IMR-90 (cell line): ENCODE data around the gene KCTD2. TPM values are rescaled to one million over a fixed set of nuclear protein-coding genes. Genes with fewer than 3 reads are reported as not detected.

Experiments used
- MAFK ChIP-seq: IDR thresholded peaks from 2 replicates; pipeline ENCODE4 v1.6.1; 2012; ENCODE audit warnings: low read depth, low read length, improper control_type of control experiment
- MAZ ChIP-seq: IDR thresholded peaks from 2 replicates; pipeline ENCODE4 v1.6.1; 2012; ENCODE audit warnings: low read depth, mild to moderate bottlenecking, low read length, improper control_type of control experiment, moderate library complexity, borderline replicate concordance
- POLR2A ChIP-seq: IDR thresholded peaks from 2 replicates; pipeline ENCODE4 v1.6.1; 2012; ENCODE audit warnings: mild to moderate bottlenecking, low read depth, low read length
- polyA plus RNA-seq, 3 experiments: library from polyadenylated mRNA; depleted of rRNA; stranded (reverse); fragments of >200 nt; gene quantifications; 2 replicates each; pipeline ENCODE4 v1.2.3, GENCODE V29; 2012; ENCODE audit warnings: low replicate concordance in 1 of 3
- total RNA-seq: library from RNA; depleted of rRNA; stranded (reverse); fragments of >200 nt; gene quantifications from 2 replicates; pipeline ENCODE4 v1.2.3, GENCODE V29; 2012

KCTD2 gene
- total and polyA plus RNA-seq, 2 of the 4 experiments (the other 2 are of a cell fraction) = 9.1 to 18.4 TPM

- no peak for TF ChIP-seq POLR2A
- 0 out of 2 replicates have a peak, but pooled peaks have one; percentile 15 for TF ChIP-seq MAZ
- TF ChIP-seq MAFK = no peak
Observed at GRCh38 chr17:75033346-75034235, 13.4 kb upstream of the KCTD2 start (continued).
